Measurements from ENCODE around the gene MRPS35. TPM values are rescaled to one million over a fixed set of nuclear protein-coding genes. Genes with fewer than 3 reads are reported as not detected.

The MRPS35 gene
- total RNA-seq, 4 donors from 2014 or later = 36.6 to 52.3 (median 48.8) TPM

DNA sequence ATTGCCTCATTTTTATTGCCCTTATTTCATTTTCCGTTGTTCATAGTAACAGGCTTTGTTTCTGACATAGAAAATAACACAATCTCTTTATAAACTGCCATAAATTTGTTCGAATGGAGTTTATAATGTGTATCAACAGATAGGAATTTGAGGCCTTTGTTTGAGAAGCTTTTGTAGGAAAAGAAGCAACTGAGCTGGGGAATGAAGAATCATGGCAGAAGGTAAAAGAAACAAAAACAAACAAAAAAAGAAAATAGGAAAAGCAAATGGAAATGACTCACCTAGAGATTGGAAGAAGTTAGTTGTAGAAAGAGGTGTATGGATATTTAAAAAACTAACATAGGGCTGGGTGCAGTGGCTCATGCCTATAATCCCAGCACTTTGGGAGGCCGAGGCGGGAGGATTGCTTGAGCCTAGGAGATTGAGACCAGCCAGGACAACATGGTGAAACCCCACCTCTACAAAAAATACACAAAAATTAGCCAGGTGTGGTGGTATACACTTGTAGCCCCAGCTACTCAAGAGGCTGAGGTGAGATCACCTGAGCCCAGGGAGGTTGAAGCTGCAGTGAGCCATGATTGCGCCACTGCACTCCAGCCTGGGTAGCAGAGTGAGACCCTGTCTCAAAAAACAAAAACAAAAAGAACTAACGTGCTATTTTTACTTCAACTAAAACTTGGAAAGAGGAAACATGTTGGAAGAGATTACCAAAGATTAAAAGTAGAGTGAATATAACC, 14.9 kb upstream of the MRPS35 start:
- 81 to 94% methylated on average over 5 of the region's 6 CpGs for WGBS, 2 donors (ENCODE audit: low coverage in 1 of 2)
- H3K27ac ChIP-seq = no peak overlapping the region

DNA sequence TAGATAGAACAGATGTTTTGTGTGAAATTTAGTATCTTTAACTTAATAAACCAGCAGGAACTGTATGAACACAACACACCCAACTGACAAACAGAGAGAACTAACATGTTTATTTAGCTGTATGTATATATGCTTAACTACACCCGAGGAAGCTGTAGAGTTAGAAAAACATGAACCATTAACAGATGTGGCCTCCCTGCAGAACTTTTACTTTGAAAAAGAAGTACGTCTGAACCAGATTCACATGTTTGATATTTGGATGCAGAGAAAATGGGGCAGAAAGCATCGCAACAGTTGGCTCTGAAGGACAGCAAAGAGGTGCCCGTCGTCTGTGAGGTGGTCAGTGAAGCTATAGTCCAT, 14.4 kb upstream of the MRPS35 start, which contains the start of gene REP15:
REP15 (plus strand) TSS at position 155 of the 360 bp plus-strand sequence; CDS start at position 271, 116 bp downstream.
- Histone ChIP-seq H3K4me3 (no peak within 1 kb of the TSS), H3K9me3 (no peaks in the 10 kb centered on the region), H3K4me1 (no peaks in the 10 kb centered on the region), H3K27me3 (no peaks in the 10 kb centered on the region), H3K36me3 (peaks cover 0 to 58% of the 10 kb centered on the region in 2 donors), H3K27ac (no peak within 1 kb of the TSS)
- no peak for TF ChIP-seq POLR2AphosphoS5 (IDR thresholded peaks at IDR 0.05)
- TF ChIP-seq, protein P1, sequence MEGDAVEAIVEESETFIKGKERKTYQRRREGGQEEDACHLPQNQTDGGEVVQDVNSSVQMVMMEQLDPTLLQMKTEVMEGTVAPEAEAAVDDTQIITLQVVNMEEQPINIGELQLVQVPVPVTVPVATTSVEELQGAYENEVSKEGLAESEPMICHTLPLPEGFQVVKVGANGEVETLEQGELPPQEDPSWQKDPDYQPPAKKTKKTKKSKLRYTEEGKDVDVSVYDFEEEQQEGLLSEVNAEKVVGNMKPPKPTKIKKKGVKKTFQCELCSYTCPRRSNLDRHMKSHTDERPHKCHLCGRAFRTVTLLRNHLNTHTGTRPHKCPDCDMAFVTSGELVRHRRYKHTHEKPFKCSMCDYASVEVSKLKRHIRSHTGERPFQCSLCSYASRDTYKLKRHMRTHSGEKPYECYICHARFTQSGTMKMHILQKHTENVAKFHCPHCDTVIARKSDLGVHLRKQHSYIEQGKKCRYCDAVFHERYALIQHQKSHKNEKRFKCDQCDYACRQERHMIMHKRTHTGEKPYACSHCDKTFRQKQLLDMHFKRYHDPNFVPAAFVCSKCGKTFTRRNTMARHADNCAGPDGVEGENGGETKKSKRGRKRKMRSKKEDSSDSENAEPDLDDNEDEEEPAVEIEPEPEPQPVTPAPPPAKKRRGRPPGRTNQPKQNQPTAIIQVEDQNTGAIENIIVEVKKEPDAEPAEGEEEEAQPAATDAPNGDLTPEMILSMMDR (IDR thresholded peaks at IDR 0.05) = no peak
- no peak for TF ChIP-seq POLR2A (IDR thresholded peaks at IDR 0.05)
- TF ChIP-seq EP300 (IDR thresholded peaks at IDR 0.05) = no peak
- no peak for ATAC-seq
- WGBS, 2 donors (ENCODE audit: low coverage in 1 of 2) = 58 to 85% methylated on average over 5 of the region's 5 CpGs

More for the DNA sequence above, 14.9 kb upstream of the MRPS35 start:
- no peaks in the 10 kb centered on the region for H3K27me3 ChIP-seq
- no peak overlapping the region for H3K4me3 ChIP-seq
- no peak for TF ChIP-seq EP300 (IDR thresholded peaks at IDR 0.05)
- no peak for TF ChIP-seq POLR2A (IDR thresholded peaks at IDR 0.05)
- TF ChIP-seq, protein P1 (IDR thresholded peaks at IDR 0.05) = no peak
- TF ChIP-seq POLR2AphosphoS5 (IDR thresholded peaks at IDR 0.05) = no peak
- ATAC-seq = no peak
- H3K4me1 ChIP-seq = no peaks in the 10 kb centered on the region
- no peaks in the 10 kb centered on the region for H3K9me3 ChIP-seq
- H3K36me3 ChIP-seq = peaks cover 0 to 63% of the 10 kb centered on the region in 2 donors

DNA sequence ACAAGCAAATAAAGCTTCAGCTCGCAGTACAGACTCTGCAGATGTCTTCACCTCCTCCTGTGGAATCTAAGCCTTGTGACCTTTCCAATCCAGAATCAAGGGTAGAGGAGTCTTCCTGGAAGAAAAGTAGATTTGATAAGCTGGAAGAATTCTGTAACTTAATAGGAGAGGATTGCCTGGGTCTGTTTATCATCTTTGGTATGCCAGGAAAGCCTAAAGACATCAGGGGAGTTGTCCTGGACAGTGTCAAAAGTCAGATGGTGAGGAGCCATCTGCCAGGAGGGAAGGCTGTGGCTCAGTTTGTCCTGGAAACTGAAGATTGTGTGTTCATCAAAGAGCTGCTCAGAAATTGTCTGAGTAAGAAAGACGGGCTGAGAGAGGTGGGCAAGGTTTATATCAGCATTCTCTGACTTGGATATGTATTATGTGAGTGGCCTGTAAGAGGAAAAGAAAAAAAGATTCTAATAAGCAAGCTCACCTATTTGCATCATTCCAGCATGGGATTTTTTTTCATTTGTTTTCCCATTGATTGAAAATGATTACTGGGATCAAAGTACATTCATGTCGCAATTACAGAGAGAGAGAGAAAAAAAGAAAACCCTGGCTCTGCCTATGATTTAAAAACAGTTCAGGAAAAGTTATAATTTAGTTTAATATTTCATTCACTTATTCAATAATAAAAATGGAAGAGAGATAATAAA, 13.6 kb upstream of the MRPS35 start:
- H3K36me3 ChIP-seq = peaks cover 0 to 51% of the 10 kb centered on the region in 2 donors
- no peak overlapping the region for H3K4me3 ChIP-seq
- no peaks in the 10 kb centered on the region for H3K9me3 ChIP-seq
- TF ChIP-seq EP300 (IDR thresholded peaks at IDR 0.05) (no peak), POLR2AphosphoS5 (IDR thresholded peaks at IDR 0.05) (no peak), POLR2A (IDR thresholded peaks at IDR 0.05) (no peak)
- TF ChIP-seq, protein P1 (IDR thresholded peaks at IDR 0.05) = no peak
- no peaks in the 10 kb centered on the region for H3K4me1 ChIP-seq
- no peaks in the 10 kb centered on the region for H3K27me3 ChIP-seq
- H3K27ac ChIP-seq = no peak overlapping the region
- no peak for ATAC-seq
- WGBS, 2 donors (ENCODE audit: low coverage in 1 of 2) = 88 to 97% methylated on average over 2 to 3 of the region's 3 CpGs

DNA sequence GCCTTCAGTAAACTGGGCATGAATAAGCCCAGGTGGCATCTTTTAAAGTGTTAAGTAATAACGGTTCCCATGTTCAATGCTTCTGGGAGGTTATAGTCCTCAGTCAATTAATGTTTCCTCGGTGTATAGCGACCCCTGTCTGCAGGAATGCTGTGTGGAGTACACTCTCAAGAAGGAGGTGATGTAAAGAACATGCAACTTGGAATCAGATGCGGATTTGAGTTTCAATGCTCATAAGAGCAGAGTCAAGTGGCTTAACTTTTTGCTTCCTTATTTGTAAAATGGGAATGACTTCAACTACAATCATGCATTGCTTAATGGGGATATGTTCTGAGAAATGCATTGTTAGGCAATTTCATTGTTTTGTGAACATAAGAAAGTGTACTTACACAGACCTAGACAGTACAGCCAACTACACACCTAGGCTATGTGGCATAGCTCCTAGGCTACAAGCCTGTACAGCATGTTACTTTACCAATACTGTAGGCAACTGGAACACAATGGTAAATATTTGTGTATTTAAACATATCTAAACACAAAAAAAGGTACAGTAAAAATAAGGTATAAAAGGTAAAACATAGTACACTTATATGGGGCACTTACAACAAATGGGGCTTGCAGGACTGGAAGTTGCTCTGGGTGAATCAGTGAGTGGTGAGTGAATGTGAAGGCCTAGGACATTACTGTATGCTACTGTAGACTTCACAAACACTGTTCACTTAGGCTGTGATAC, 6.7 kb upstream of the MRPS35 start:
- no peak overlapping the region for H3K27ac ChIP-seq
- no peak overlapping the region for H3K4me3 ChIP-seq
- 12 to 18% methylated on average over 4 of the region's 4 CpGs for WGBS, 2 donors (ENCODE audit: low coverage in 1 of 2)
- TF ChIP-seq POLR2AphosphoS5 (IDR thresholded peaks at IDR 0.05) (no peak), POLR2A (IDR thresholded peaks at IDR 0.05) (no peak), EP300 (IDR thresholded peaks at IDR 0.05) (no peak)
- TF ChIP-seq, protein P1 (IDR thresholded peaks at IDR 0.05) = peak; percentile 49 to 74 (median 65)
- no peaks in the 10 kb centered on the region for H3K27me3 ChIP-seq
- ATAC-seq = peak; percentile 64
- H3K4me1 ChIP-seq = no peaks in the 10 kb centered on the region
- H3K9me3 ChIP-seq = no peaks in the 10 kb centered on the region
- no peaks in the 10 kb centered on the region for H3K36me3 ChIP-seq

Measured in gastroesophageal sphincter (tissue), 4 donors.